Activated naive CD4-positive, alpha-beta T cell treated with anti-CD3 and anti-CD28 coated beads, Interleukin-2, amount 10 ng/mL, durations not matched to agents 7 days and 5 days (primary cell): Measurements from ENCODE around the gene CASK.

Experiments used
- CTCF ChIA-PET: fragments of 350-600 bp; sonication (Branson Sonifier 250); formaldehyde crosslinking; loops from one replicate; lab custom pipeline; 2021; ENCODE audit warnings: antibody characterized with exemption; lab: Charles Lee
- DNase-seq: peaks from one replicate; pipeline ENCODE4 v3.0.0-alpha.2; 2020
- H3K27ac Mint-ChIP-seq: one replicate; pipeline ENCODE4 v1.8.0; 2021; ENCODE audit warnings: mild to moderate bottlenecking, moderate library complexity, mixed read lengths
- H3K27me3 Mint-ChIP-seq: one replicate; pipeline ENCODE4 v1.8.0; 2021; ENCODE audit warnings: mild to moderate bottlenecking, mixed read lengths
- H3K36me3 Mint-ChIP-seq: one replicate; pipeline ENCODE4 v1.8.0; 2021; ENCODE audit warnings: mixed read lengths
- H3K4me1 Mint-ChIP-seq: one replicate; pipeline ENCODE4 v1.8.0; 2021; ENCODE audit warnings: mixed read lengths
- H3K4me3 Mint-ChIP-seq: one replicate; pipeline ENCODE4 v1.8.0; 2021; ENCODE audit warnings: mild to moderate bottlenecking, moderate library complexity, mixed read lengths
- H3K9me3 Mint-ChIP-seq: one replicate; pipeline ENCODE4 v1.8.0; 2021; ENCODE audit warnings: mixed read lengths

CASK gene

DNA sequence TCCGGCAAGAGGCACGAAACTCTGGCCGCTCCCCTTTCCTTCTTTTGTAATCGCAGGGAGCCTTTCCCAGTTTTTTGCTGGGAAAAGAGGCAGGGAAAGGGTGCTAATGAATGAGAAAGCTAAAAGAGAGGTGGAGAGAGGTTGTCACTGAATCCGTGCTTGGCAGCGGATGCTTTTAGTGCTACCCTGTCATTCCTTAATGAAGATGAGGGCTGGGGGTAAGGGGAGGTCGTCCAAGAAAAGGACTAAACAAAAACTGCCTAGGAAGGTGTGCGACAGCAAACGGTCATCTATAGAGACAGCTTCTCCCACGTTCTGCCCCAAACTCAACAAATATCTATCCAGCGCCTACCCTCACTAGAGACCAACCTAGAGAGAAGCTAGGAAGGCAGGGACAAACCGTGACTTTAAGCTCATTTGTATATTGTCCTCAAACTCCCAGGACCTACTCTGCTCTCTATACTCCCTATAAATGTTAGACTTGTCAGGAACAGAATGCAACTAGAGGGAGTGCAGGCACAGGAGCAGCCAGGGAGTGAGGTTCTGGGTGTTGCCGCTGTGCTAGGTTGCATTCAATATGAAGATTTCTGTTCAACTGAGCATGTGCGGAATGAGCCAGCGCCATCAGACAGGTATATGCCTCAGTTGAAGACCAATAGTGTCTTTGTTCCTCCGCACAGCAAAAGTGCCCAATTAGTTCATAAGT, 777 bp upstream of the CASK start:
- Mint-ChIP-seq H3K9me3 (no peaks in the 10 kb centered on the region), H3K27me3 (peaks cover 7% of the 10 kb centered on the region), H3K4me1 (peaks cover 22% of the 10 kb centered on the region), H3K36me3 (no peaks in the 10 kb centered on the region), H3K4me3 (peak overlapping the region; percentile 80), H3K27ac (peak overlapping the region; percentile 88)
- peak; percentile 42 for DNase-seq
- CTCF ChIA-PET: no interaction called here

DNA sequence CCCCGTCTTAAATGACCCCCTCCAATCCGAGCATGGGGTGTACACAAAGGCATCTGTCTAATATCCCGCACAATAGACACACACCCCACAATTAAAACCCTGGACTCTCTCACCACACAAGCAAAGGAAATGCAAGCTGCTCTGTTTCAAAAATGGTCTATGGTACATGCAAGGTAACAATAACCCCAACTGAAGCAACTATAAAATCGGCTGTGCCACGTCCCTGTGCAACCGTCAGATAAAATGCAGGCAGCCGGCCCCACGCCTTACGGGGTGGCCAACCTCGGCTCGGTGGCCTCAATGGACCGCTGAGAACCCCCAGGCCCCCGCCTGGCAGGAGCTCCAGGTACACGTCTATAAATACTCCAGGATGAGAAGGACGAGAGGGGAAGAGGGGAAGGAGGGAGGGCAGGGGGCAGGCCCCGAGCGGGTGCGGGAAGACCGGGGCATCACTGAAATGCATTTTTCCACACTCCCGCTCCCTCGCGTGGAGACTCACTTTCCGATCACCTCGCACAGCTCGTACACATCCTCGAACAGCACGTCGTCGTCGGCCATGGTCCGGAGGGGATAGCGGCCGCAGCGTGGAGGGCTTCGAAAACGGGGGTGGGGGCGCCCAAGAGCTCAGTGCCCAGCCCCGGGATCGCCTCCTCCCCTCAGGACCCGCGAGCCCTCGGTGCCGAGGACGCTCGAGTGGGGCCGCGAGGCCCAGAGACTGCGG, 763 bp downstream of the CASK start:
- CTCF ChIA-PET: no interaction called here
- Mint-ChIP-seq H3K4me3 (peak overlapping the region; percentile 94), H3K36me3 (no peaks in the 10 kb centered on the region), H3K27me3 (no peaks in the 10 kb centered on the region), H3K9me3 (no peaks in the 10 kb centered on the region), H3K4me1 (peaks cover 34% of the 10 kb centered on the region), H3K27ac (peak overlapping the region; percentile 92)
- peak; percentile 44 for DNase-seq

DNA sequence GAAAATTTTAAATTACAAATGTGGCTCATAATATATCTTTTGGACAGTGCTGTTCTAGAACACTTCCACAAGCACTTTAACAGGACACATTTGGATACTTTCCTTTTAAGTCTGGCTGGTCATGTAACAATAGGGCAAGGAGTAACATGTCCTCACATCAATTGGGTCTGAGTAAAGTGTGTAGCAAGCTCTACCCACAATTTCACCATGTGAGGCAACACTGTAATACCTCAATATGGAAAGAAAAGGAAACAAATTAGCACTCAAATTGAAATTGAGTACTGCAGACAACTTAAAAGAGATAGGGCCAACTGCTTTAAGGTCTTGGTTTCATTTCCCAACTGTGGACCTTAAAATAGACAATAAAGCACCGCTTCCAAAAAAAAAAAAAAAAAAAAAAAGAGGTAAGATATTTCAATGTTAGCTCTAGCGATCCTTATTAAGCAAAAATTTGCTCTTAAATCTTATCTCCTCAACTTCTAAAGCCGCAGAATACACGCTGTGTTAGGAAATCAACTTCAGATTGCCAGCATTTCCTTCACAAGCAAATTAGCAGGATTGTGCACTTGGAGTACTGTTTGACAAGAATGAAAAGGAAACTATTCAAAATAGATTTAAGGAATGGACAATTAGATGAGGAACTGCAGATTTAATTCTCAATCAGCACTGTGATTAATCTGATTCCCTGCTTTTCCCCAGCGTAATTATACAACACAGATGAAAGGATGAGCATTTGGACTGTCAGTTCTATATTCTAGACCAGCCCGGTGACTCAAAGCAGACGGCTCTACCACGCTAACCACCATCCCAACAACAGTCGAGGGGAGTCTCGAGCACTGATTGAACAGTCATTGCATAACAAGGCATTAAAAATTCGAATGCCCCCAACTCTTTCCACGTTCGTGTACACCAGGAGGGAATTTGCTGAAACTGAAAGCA, 1.6 kb downstream of the CASK start:
- H3K36me3 Mint-ChIP-seq: peaks cover under 1% of the 10 kb centered on the region
- no peaks in the 10 kb centered on the region for H3K27me3 Mint-ChIP-seq
- H3K4me3 Mint-ChIP-seq: peak overlapping the region; percentile 94
- CTCF ChIA-PET: no interaction called here
- peak; percentile 50 for DNase-seq
- no peaks in the 10 kb centered on the region for H3K9me3 Mint-ChIP-seq
- peak overlapping the region; percentile 92 for H3K27ac Mint-ChIP-seq
- H3K4me1 Mint-ChIP-seq: peaks cover 42% of the 10 kb centered on the region

DNA sequence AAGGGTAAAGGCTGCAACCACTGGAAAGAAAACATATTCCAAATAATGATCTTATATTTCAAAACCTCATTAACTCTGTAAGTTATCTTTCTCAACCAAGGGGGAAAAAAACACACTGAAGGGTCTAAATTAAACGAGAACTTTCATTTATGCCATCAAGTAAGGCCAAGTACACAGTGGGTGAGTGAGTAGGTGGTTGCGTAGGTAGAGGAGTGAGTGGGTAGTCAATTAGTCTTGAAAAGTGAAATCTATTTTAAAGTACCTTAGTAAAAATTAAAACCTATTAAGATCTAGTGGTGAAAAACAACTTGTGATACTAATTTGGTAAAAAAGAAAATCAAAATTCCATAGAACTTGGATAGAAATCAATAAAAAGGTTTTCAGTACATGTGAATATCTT, 3.5 kb downstream of the CASK start:
- Mint-ChIP-seq H3K27ac (no peak overlapping the region), H3K4me1 (peaks cover 52% of the 10 kb centered on the region), H3K36me3 (peaks cover 10% of the 10 kb centered on the region), H3K27me3 (no peaks in the 10 kb centered on the region), H3K9me3 (no peaks in the 10 kb centered on the region), H3K4me3 (no peak overlapping the region)
- CTCF ChIA-PET: no interaction called here
- no peak for DNase-seq

DNA sequence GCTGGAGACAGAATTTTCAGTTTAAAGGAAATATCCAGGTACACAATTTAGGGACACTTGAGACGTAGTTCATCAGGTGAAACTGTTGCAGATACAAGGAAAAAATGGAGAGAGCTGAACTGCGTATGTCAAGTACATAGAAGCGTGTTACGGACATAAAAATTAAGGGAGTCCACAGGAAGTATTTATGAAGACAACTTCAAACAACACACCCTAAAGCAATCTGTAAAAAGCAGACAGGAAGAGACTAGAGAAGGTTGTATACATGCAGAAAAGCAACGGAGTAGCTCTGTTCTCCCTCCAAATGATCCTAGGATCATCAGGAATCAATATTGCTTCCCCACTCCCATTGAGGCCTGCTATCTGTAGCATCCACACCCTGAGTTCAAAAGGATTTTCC, 5.8 kb downstream of the CASK start:
- CTCF ChIA-PET: no interaction called here
- H3K4me3 Mint-ChIP-seq: peak overlapping the region; percentile 35

DNA sequence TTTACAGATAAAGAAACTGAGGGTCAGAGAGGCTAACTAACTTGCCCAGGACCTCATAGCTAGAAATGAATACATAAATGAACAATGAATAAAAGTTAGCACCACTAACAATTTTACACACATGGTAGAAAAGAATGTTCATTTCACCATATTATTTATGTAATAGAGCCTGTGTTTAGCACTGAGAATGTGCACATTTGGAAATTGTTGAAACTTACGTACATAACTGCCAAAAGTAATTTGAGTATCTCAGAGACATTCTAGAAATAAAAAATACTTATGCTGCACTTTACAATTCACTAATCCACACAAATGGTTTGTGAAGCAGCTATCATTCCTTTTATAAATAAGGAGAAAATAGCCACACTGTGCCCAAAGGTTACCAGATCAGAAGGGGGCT, 9.9 kb downstream of the CASK start:
- Mint-ChIP-seq H3K36me3 (peaks cover 20% of the 10 kb centered on the region), H3K4me1 (peaks cover 45% of the 10 kb centered on the region), H3K27ac (no peak overlapping the region), H3K4me3 (no peak overlapping the region), H3K27me3 (no peaks in the 10 kb centered on the region), H3K9me3 (peaks cover 5% of the 10 kb centered on the region)
- CTCF ChIA-PET: no interaction called here
- no peak for DNase-seq

More for the DNA sequence above, 5.8 kb downstream of the CASK start:
- no peak for DNase-seq
- Mint-ChIP-seq H3K36me3 (peaks cover 14% of the 10 kb centered on the region), H3K27me3 (no peaks in the 10 kb centered on the region), H3K9me3 (no peaks in the 10 kb centered on the region), H3K4me1 (peaks cover 50% of the 10 kb centered on the region), H3K27ac (peak overlapping the region; percentile 81)

DNA sequence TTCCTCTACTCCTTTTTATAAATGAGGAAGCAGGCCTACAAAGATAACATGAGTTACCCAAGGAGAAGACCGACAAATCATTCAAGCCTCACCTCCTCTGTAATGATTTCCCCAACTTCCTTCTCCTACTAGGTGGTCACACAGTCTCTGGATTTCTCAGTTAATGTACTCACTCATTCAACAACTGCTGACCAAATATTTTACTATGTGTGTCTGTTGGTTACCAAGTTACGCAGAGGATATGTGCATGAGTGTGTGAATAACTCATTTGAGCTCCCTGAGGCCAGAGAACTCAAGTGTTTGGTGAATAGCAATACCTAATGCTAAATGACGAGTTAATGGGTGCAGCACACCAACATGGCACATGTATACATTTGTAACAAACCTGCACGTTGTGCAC, 10.4 kb downstream of the CASK start:
- Mint-ChIP-seq H3K27me3 (no peaks in the 10 kb centered on the region), H3K4me3 (no peak overlapping the region), H3K9me3 (peaks cover 8% of the 10 kb centered on the region), H3K36me3 (peaks cover 24% of the 10 kb centered on the region), H3K4me1 (peaks cover 45% of the 10 kb centered on the region), H3K27ac (no peak overlapping the region)
- CTCF ChIA-PET: no interaction called here
- DNase-seq: no peak

DNA sequence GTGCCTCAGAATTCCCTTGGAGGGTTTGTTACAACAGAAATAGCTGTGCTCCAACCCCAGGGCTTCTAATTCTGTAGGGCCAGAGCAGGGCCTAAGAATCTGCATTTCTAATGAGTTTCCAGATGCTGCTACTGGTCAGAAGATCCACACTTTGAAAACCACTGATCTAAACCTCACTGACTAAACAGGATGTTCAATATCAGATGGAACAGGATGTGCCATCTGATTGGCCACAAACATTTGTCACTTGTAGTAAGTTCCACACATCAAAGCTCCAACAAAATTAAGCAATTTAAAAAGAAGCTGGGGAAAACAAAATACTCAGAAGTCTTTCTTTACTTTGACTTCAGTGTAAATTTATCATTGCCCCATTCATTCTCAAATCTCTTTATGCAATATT, 14.3 kb downstream of the CASK start:
- no peak overlapping the region for H3K4me3 Mint-ChIP-seq
- peak; percentile 26 for DNase-seq

DNA sequence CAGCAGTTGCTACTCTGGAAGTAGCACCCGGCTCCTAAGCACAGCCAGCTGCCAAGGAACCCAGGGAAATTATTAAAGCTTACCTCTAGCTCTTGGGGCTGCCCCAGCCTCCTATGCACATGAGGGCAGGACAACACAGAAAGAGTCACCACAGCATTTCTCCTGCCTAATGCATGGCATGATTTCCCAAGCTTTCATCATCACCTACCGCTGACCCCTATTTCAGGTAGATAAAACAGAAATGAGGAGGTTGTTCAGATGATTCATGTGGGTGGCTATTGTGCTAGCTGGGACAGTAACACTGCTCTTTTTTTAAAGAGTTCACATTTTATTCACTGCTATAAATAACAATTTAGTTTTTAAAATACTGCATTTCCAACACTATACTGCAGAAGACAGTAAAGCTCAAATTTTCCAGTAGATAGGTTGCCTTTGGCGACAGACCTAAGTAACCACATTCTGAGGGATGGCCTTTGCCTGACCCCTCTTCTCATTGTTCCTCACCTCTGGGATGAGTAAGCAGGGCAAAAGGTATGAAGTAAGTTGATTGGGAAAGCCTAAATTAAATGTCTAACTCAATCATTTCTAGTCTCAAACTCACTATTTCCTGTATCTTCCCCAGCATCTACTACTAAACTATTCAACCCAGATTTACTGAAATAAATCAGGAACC, 16.7 kb downstream of the CASK start:
- no peak for DNase-seq
- CTCF ChIA-PET: no interaction called here
- Mint-ChIP-seq H3K27me3 (no peaks in the 10 kb centered on the region), H3K27ac (no peak overlapping the region), H3K36me3 (peaks cover 48% of the 10 kb centered on the region), H3K4me1 (peaks cover 31% of the 10 kb centered on the region), H3K4me3 (no peak overlapping the region), H3K9me3 (peaks cover 34% of the 10 kb centered on the region)

More for the DNA sequence above, 14.3 kb downstream of the CASK start:
- H3K4me1 Mint-ChIP-seq: peaks cover 31% of the 10 kb centered on the region
- H3K27me3 Mint-ChIP-seq: no peaks in the 10 kb centered on the region
- H3K9me3 Mint-ChIP-seq: peaks cover 23% of the 10 kb centered on the region
- CTCF ChIA-PET: no interaction called here
- peaks cover 32% of the 10 kb centered on the region for H3K36me3 Mint-ChIP-seq
- peak overlapping the region; percentile 81 for H3K27ac Mint-ChIP-seq

DNA sequence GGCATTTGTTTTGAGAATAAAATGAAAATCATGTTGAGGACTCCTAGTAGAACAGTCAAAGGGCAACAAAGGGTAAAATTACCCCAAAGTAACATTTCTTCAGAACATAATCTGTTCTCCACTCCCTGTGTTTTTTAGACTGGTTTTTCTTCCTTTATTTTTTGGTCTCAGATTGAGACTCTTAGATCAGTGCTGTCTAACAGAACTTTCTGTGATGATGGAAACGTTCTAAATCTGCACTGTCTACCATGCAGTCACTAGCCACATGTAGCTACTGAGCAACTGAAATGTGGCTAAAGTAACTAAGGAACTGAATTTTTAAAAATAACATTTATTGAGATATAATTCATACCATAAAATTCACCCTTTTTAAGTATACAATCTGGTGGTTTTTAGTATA, 19.8 kb downstream of the CASK start:
- Mint-ChIP-seq H3K4me1 (peaks cover 13% of the 10 kb centered on the region), H3K36me3 (peaks cover 52% of the 10 kb centered on the region), H3K4me3 (no peak overlapping the region)

DNA sequence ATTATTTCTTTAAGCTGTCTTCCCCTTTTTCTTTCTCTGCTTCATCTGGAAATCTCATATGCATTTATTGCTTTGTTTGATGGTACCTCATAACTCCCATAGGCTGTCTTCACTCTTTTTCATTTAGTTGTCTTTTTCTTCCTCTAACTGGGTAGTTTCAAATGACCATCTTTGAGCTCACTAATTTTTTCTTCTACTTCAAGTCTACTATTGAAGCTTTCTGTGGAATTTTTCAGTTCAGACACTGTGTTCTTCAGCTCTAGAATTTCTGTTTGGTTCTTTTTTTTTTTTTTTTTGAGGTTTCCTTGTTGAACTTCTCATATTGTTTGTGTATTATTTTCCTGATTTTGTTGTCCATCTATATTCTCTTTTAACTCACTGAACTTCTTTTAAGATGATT, 23.0 kb downstream of the CASK start:
- no peaks in the 10 kb centered on the region for H3K27me3 Mint-ChIP-seq
- CTCF ChIA-PET: no interaction called here
- no peaks in the 10 kb centered on the region for H3K4me1 Mint-ChIP-seq
- no peak overlapping the region for H3K4me3 Mint-ChIP-seq
- peaks cover 40% of the 10 kb centered on the region for H3K36me3 Mint-ChIP-seq
- no peak overlapping the region for H3K27ac Mint-ChIP-seq
- H3K9me3 Mint-ChIP-seq: peaks cover 45% of the 10 kb centered on the region
- DNase-seq: no peak

More for the DNA sequence above, 19.8 kb downstream of the CASK start:
- Mint-ChIP-seq H3K27ac (no peak overlapping the region), H3K27me3 (no peaks in the 10 kb centered on the region), H3K9me3 (peaks cover 44% of the 10 kb centered on the region)
- DNase-seq: no peak
- CTCF ChIA-PET: no interaction called here

DNA sequence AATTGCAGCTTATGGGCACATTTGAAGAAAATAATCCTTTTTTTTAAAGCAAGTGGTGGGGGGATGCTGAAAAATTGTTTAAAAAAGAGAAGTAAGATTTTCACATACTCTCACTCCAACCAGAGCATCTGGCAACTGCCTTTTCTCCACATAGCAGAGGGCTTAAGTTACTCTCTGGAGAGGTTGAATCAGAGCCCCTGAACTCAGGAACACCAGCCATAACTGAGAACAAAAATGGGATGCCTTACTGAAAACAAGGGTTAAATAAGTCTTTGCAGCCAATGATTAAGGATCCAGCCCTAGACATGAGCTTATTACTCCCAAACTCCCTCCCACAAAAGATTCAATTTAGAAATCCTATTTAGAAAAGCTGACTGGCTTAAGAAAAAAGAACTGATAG, 27.5 kb downstream of the CASK start:
- no peaks in the 10 kb centered on the region for H3K27me3 Mint-ChIP-seq
- CTCF ChIA-PET: no interaction called here
- H3K4me1 Mint-ChIP-seq: no peaks in the 10 kb centered on the region
- H3K36me3 Mint-ChIP-seq: peaks cover 26% of the 10 kb centered on the region
- DNase-seq: no peak
- peaks cover 33% of the 10 kb centered on the region for H3K9me3 Mint-ChIP-seq
- no peak overlapping the region for H3K27ac Mint-ChIP-seq
- no peak overlapping the region for H3K4me3 Mint-ChIP-seq

DNA sequence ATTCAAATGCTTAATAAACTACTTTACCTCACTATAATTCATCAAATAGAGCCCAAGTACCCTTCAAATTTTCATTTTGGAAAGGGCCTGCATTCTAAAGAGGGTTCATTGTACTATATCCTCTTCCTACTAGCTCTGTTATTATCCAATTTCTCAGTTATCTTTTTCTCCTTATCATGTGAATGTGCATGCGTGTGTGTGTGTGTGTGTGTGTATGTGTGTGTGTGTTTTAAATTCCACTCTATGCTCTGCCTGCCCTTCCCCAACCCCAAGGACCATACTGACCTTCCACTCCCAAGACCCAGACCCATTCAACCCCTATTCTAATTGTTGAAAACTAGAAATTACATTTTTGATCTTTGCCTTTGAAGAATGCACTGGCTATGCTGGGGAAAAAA, 33.3 kb downstream of the CASK start:
- peaks cover 7% of the 10 kb centered on the region for H3K9me3 Mint-ChIP-seq
- H3K36me3 Mint-ChIP-seq: peaks cover 37% of the 10 kb centered on the region
- CTCF ChIA-PET: no interaction called here
- peaks cover 5% of the 10 kb centered on the region for H3K4me1 Mint-ChIP-seq
- H3K4me3 Mint-ChIP-seq: no peak overlapping the region
- no peak overlapping the region for H3K27ac Mint-ChIP-seq
- H3K27me3 Mint-ChIP-seq: no peaks in the 10 kb centered on the region
- DNase-seq: no peak
